Epithelial cell of esophagus (primary cell): Measurements from ENCODE around the gene HACD2.
A peak's percentile ranks its signal among the peaks of the same experiment; 100 is the strongest.

Experiments used
- DNase-seq: peaks from one replicate; pipeline ENCODE4 v3.0.0; 2010; ENCODE audit warnings: low read depth
- H3K4me3 ChIP-seq: 2 replicates; pipeline ENCODE4 v1.5.1; 2011; ENCODE audit warnings: mild to moderate bottlenecking, low read length, control low read depth
- CTCF ChIP-seq: IDR thresholded peaks from 2 replicates; pipeline ENCODE4 v1.5.1; 2011; ENCODE audit warnings: low read depth, mild to moderate bottlenecking, low read length, control low read depth, inconsistent platforms; ENCODE audit not compliant: insufficient read depth; ENCODE audit errors: missing control alignments

The HACD2 gene

GRCh38 chr3:123543950-123544349 is 40.9 kb downstream of the HACD2 start:
- DNase-seq = no peak
- no peak overlapping the region for H3K4me3 ChIP-seq
- TF ChIP-seq CTCF = no peak

- no peak for TF ChIP-seq CTCF
- no peak overlapping the region for H3K4me3 ChIP-seq
Observed at GRCh38 chr3:123540285-123540684, 44.6 kb downstream of the HACD2 start.

GRCh38 chr3:123536153-123536895 is 48.5 kb downstream of the HACD2 start:
- TF ChIP-seq CTCF = no peak
- H3K4me3 ChIP-seq = no peak overlapping the region
- no peak for DNase-seq

More at GRCh38 chr3:123540285-123540684, 44.6 kb downstream of the HACD2 start:
- DNase-seq = no peak

GRCh38 chr3:123535580-123535979 is 49.3 kb downstream of the HACD2 start:
- H3K4me3 ChIP-seq = no peak overlapping the region
- TF ChIP-seq CTCF = no peak
- peak; percentile 65 for DNase-seq

GRCh38 chr3:123534264-123534663 is 50.6 kb downstream of the HACD2 start:
- no peak for DNase-seq
- no peak overlapping the region for H3K4me3 ChIP-seq
- TF ChIP-seq CTCF = no peak

- H3K4me3 ChIP-seq = no peak overlapping the region
- TF ChIP-seq CTCF = no peak
- no peak for DNase-seq
Observed at GRCh38 chr3:123533554-123534159, 51.2 kb downstream of the HACD2 start.
